Gastroesophageal sphincter (tissue), 3 donors: ENCODE results near the gene KIF12.

Experiments
- EP300 ChIP-seq: sonication (generic); formaldehyde crosslinking; IDR thresholded peaks from one replicate; pipeline ENCODE4 v1.6.1; 2017; ENCODE audit warnings: antibody characterized with exemption, mild to moderate bottlenecking
- POLR2A ChIP-seq, 2 donors: fragments of 450-650 bp; IDR thresholded peaks; one replicate each; pipeline ENCODE4 v1.6.1; 2017; ENCODE audit warnings: antibody characterized with exemption in 2 of 2, mild to moderate bottlenecking in 2 of 2, moderate library complexity in 1 of 2
- POLR2AphosphoS5 ChIP-seq: sonication (generic); formaldehyde crosslinking; IDR thresholded peaks from one replicate; pipeline ENCODE4 v1.6.1; 2017; ENCODE audit warnings: antibody characterized with exemption
- TF ChIP-seq, protein P1 (sequence below), 4 experiments: fragments of 200-600 bp in 2 of 4; fragments of 450-650 bp in 2 of 4; sonication (generic) in 1 of 4; IDR thresholded peaks; one replicate each; pipeline ENCODE4 v1.5.1; 2017 to 2019; ENCODE audit warnings: antibody characterized with exemption in 4 of 4, mild to moderate bottlenecking in 2 of 4, moderate library complexity in 2 of 4

DNA sequence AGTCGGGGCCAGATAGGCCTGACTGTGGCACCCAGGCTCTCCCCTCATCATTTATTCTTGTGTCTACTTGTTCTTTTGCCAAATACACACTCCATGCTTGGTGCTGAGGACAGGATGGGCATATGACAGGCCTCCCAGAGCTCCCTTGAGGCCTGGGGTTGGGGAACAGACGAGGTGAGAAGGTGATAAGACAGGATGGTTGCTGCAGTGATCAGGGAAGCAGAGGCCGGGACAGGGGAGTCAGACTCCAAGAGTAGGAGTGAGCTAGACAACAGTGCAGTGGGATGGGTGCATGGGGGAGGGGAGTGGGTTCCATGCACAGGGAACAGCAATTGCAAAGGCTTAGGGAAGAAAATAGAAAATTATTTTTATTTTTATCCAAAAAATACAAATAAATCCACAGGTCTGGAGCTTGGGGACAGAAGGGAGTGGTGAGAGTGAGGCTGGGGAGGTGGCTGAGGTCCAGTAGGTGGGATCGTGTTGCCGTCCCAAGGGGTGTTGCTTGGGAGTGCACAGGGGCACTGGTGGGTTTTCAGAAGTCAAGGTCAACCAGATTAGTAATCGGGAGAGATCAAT is 17.6 kb downstream of the KIF12 start:
- TF ChIP-seq, protein P1, sequence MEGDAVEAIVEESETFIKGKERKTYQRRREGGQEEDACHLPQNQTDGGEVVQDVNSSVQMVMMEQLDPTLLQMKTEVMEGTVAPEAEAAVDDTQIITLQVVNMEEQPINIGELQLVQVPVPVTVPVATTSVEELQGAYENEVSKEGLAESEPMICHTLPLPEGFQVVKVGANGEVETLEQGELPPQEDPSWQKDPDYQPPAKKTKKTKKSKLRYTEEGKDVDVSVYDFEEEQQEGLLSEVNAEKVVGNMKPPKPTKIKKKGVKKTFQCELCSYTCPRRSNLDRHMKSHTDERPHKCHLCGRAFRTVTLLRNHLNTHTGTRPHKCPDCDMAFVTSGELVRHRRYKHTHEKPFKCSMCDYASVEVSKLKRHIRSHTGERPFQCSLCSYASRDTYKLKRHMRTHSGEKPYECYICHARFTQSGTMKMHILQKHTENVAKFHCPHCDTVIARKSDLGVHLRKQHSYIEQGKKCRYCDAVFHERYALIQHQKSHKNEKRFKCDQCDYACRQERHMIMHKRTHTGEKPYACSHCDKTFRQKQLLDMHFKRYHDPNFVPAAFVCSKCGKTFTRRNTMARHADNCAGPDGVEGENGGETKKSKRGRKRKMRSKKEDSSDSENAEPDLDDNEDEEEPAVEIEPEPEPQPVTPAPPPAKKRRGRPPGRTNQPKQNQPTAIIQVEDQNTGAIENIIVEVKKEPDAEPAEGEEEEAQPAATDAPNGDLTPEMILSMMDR (IDR thresholded peaks at IDR 0.05): no peak
- no peak for TF ChIP-seq POLR2A (IDR thresholded peaks at IDR 0.05)
- TF ChIP-seq POLR2AphosphoS5: no peak
- TF ChIP-seq EP300: no peak
